Activated CD4-positive, alpha-beta T cell treated with anti-CD3 and anti-CD28 coated beads for 36 hours (primary cell): ENCODE results near the gene MDFIC2. TPM values are rescaled to one million over a fixed set of nuclear protein-coding genes. Genes with fewer than 3 reads are reported as not detected.
"Not testable (repeated sequence)": the region's sequence is repeated elsewhere in the genome, so short reads cannot be mapped to it uniquely, and the experiment has no call there.

Experiments used
- ATAC-seq: fragments of 200-7000 bp; cut with Tn5 transposase; one replicate; pipeline ENCODE4 v1.10.0; 2021; ENCODE audit warnings: mild to moderate bottlenecking, moderate library complexity
- CTCF ChIA-PET: fragments of 350-600 bp; sonication (Branson Sonifier 250); formaldehyde crosslinking; loops from one replicate; lab custom pipeline; 2021; ENCODE audit warnings: antibody characterized with exemption; lab: Charles Lee
- POLR2A ChIA-PET: fragments of 350-600 bp; sonication (Branson Sonifier 250); formaldehyde crosslinking; loops from one replicate; lab custom pipeline; 2021; ENCODE audit warnings: antibody characterized with exemption, inconsistent platforms; lab: Charles Lee
- DNase-seq: peaks from one replicate; pipeline ENCODE4 v3.0.0-alpha.2; 2020
- H3K27ac Mint-ChIP-seq: one replicate; pipeline ENCODE4 v1.8.0; 2021; ENCODE audit warnings: mixed read lengths
- H3K27me3 Mint-ChIP-seq: one replicate; pipeline ENCODE4 v1.8.0; 2021; ENCODE audit warnings: mixed read lengths
- H3K36me3 Mint-ChIP-seq: one replicate; pipeline ENCODE4 v1.8.0; 2021; ENCODE audit warnings: low read depth, mixed read lengths
- H3K4me1 Mint-ChIP-seq: one replicate; pipeline ENCODE4 v1.8.0; 2021; ENCODE audit warnings: mixed read lengths
- H3K4me3 Mint-ChIP-seq: one replicate; pipeline ENCODE4 v1.8.0; 2021; ENCODE audit warnings: mild to moderate bottlenecking, moderate library complexity, mixed read lengths
- H3K9me3 Mint-ChIP-seq: one replicate; pipeline ENCODE4 v1.8.0; 2021; ENCODE audit warnings: low read depth, mixed read lengths
- intact Hi-C, 2 experiments: fragments of 100-400 bp; cut with DNase I in 1 of 2; cut with micrococcal nuclease in 1 of 2; formaldehyde crosslinking; loops; one replicate each; pipeline versions ENCODE4 v1.14.2 to v1.15.1; 2022 to 2024; cut with DNase I, micrococcal nuclease
- total RNA-seq, 2 experiments: library from RNA; stranded (reverse); gene quantifications; one replicate each; pipeline ENCODE4 v1.2.3, GENCODE V29; 2021

MDFIC2 gene
- total RNA-seq, 2 experiments from 2014 or later = not detected

DNA sequence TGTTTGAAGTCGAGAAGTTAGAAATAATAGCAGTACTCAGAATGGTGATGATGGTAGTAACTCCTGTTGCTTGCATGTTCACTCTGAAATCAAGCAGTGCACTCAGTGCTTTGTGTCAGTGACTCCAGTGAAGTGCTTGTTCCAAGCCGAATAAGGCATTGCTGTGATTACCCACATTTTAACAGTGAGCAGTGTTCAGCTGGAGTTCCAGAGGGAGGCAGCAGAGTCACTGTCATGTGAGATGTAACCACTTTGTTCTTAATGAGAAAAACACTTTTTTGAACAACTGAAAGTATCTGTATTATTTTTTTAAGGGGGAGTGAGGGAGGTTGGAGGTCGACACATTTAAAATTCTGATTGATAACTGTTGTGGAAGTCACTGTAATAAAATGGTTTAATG lies 3.7 kb downstream of the MDFIC2 start:
- intact Hi-C loops = no loop called here
- H3K4me3 Mint-ChIP-seq = no peak overlapping the region
- no peaks in the 10 kb centered on the region for H3K36me3 Mint-ChIP-seq
- H3K9me3 Mint-ChIP-seq = no peaks in the 10 kb centered on the region
- H3K27me3 Mint-ChIP-seq = peaks cover 10% of the 10 kb centered on the region
- DNase-seq = peak; percentile 6
- ChIA-PET CTCF (no interaction called here), POLR2A (no interaction called here)
- no peak for ATAC-seq
- no peaks in the 10 kb centered on the region for H3K4me1 Mint-ChIP-seq
- H3K27ac Mint-ChIP-seq = no peak overlapping the region

- Mint-ChIP-seq H3K27ac (no peak overlapping the region), H3K27me3 (peaks cover 10% of the 10 kb centered on the region), H3K4me3 (no peak overlapping the region), H3K36me3 (no peaks in the 10 kb centered on the region), H3K9me3 (no peaks in the 10 kb centered on the region), H3K4me1 (no peaks in the 10 kb centered on the region)
- ChIA-PET POLR2A (no interaction called here), CTCF (interaction anchor here (0.6 kb wide), 1 partner anchor 131 kb away, joined by 3 read pairs; no protein-coding TSS in a partner anchor)
- ATAC-seq (no peak), DNase-seq (no peak)
- intact Hi-C loops = no loop called here
These were observed 5.7 kb downstream of the MDFIC2 start for GRCh38 chr3:70306736-70307135.

DNA sequence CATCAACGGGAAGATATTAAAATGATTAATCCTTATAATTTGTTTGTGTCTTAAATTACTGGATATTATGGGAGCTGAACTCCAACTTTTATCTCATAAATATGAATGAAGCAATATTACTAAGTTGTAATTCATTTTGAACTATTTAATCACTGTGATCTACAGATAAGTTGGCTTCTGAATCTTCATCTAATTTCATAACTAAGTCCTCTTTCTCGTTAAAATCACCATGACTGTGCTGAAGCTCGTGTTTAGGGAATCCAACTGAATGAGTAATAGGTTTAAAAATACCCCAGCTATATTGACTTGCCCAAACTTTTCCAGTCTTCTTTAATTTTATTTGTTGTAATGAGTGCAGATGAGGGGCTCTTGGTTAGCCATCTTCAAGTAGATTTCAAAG lies 14.1 kb downstream of the MDFIC2 start:
- ChIA-PET POLR2A (no interaction called here), CTCF (no interaction called here)
- H3K27me3 Mint-ChIP-seq = peaks cover 5% of the 10 kb centered on the region
- H3K27ac Mint-ChIP-seq = no peak overlapping the region
- ATAC-seq (no peak), DNase-seq (no peak)
- intact Hi-C loops = no loop called here
- H3K4me1 Mint-ChIP-seq = no peaks in the 10 kb centered on the region
- H3K9me3 Mint-ChIP-seq = no peaks in the 10 kb centered on the region
- no peak overlapping the region for H3K4me3 Mint-ChIP-seq
- no peaks in the 10 kb centered on the region for H3K36me3 Mint-ChIP-seq

GRCh38 chr3:70291097-70291482 lies 21.3 kb downstream of the MDFIC2 start:
- no peak for DNase-seq
- H3K27me3 Mint-ChIP-seq = peaks cover 4% of the 10 kb centered on the region
- no peaks in the 10 kb centered on the region for H3K36me3 Mint-ChIP-seq
- H3K4me3 Mint-ChIP-seq = no peak overlapping the region
- CTCF ChIA-PET = no interaction called here
- intact Hi-C loops = no loop called here
- POLR2A ChIA-PET = no interaction called here
- H3K4me1 Mint-ChIP-seq = no peaks in the 10 kb centered on the region
- no peak overlapping the region for H3K27ac Mint-ChIP-seq
- no peaks in the 10 kb centered on the region for H3K9me3 Mint-ChIP-seq
- ATAC-seq = no peak

GRCh38 chr3:70290431-70291096 lies 21.9 kb downstream of the MDFIC2 start:
- H3K4me1 Mint-ChIP-seq, H3K27ac Mint-ChIP-seq, intact Hi-C loops, DNase-seq, H3K36me3 Mint-ChIP-seq, CTCF ChIA-PET, POLR2A ChIA-PET, ATAC-seq, H3K27me3 Mint-ChIP-seq, H3K4me3 Mint-ChIP-seq, H3K9me3 Mint-ChIP-seq: not testable (repeated sequence)

- Mint-ChIP-seq H3K27me3 (peaks cover 2% of the 10 kb centered on the region), H3K36me3 (no peaks in the 10 kb centered on the region), H3K27ac (no peak overlapping the region), H3K9me3 (no peaks in the 10 kb centered on the region), H3K4me3 (no peak overlapping the region), H3K4me1 (no peaks in the 10 kb centered on the region)
- no peak for ATAC-seq
- ChIA-PET CTCF (no interaction called here), POLR2A (no interaction called here)
- DNase-seq = no peak
- intact Hi-C loops = no loop called here
These were observed 30.8 kb downstream of the MDFIC2 start for GRCh38 chr3:70281663-70282062.

- H3K9me3 Mint-ChIP-seq = no peaks in the 10 kb centered on the region
- H3K4me3 Mint-ChIP-seq = no peak overlapping the region
- intact Hi-C loops = no loop called here
These were observed 35.1 kb downstream of the MDFIC2 start for GRCh38 chr3:70277304-70277703.

DNA sequence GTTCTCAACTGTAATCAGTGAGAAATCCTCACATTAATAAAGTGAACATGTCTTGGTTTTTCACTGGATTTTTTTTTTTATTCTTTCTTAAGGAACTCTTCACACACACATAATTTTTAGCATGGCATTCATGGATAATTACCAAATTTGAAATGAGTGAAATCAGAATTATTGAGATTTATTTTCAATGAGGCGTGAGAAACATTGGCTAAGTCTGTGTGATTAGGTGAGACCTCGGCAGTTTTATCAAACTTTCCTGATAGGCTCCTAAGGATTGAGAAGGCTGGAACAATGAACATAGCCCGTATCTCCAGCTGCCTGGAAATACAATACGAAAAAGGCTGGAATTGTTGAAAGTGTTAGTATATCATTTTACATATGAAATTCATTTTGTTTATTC lies 35.5 kb downstream of the MDFIC2 start:
- Mint-ChIP-seq H3K4me3 (no peak overlapping the region), H3K36me3 (no peaks in the 10 kb centered on the region), H3K9me3 (no peaks in the 10 kb centered on the region), H3K27ac (no peak overlapping the region), H3K27me3 (peaks cover 2% of the 10 kb centered on the region), H3K4me1 (no peaks in the 10 kb centered on the region)
- POLR2A ChIA-PET = no interaction called here
- intact Hi-C loops = no loop called here
- CTCF ChIA-PET = no interaction called here
- ATAC-seq = no peak
- DNase-seq = no peak

More at GRCh38 chr3:70277304-70277703, 35.1 kb downstream of the MDFIC2 start:
- peaks cover 2% of the 10 kb centered on the region for H3K27me3 Mint-ChIP-seq
- H3K4me1 Mint-ChIP-seq = no peaks in the 10 kb centered on the region
- ChIA-PET CTCF (no interaction called here), POLR2A (no interaction called here)
- no peak overlapping the region for H3K27ac Mint-ChIP-seq
- no peak for DNase-seq
- no peak for ATAC-seq
- H3K36me3 Mint-ChIP-seq = no peaks in the 10 kb centered on the region

GRCh38 chr3:70273492-70273891 lies 38.9 kb downstream of the MDFIC2 start:
- no peaks in the 10 kb centered on the region for H3K4me1 Mint-ChIP-seq
- no peak overlapping the region for H3K4me3 Mint-ChIP-seq
- intact Hi-C loops = no loop called here

GRCh38 chr3:70272798-70273197 lies 39.6 kb downstream of the MDFIC2 start:
- intact Hi-C loops = no loop called here

More at GRCh38 chr3:70273492-70273891, 38.9 kb downstream of the MDFIC2 start:
- ChIA-PET POLR2A (no interaction called here), CTCF (no interaction called here)
- H3K36me3 Mint-ChIP-seq = no peaks in the 10 kb centered on the region
- H3K27me3 Mint-ChIP-seq = peaks cover 2% of the 10 kb centered on the region
- DNase-seq (no peak), ATAC-seq (no peak)
- no peak overlapping the region for H3K27ac Mint-ChIP-seq
- H3K9me3 Mint-ChIP-seq = no peaks in the 10 kb centered on the region

DNA sequence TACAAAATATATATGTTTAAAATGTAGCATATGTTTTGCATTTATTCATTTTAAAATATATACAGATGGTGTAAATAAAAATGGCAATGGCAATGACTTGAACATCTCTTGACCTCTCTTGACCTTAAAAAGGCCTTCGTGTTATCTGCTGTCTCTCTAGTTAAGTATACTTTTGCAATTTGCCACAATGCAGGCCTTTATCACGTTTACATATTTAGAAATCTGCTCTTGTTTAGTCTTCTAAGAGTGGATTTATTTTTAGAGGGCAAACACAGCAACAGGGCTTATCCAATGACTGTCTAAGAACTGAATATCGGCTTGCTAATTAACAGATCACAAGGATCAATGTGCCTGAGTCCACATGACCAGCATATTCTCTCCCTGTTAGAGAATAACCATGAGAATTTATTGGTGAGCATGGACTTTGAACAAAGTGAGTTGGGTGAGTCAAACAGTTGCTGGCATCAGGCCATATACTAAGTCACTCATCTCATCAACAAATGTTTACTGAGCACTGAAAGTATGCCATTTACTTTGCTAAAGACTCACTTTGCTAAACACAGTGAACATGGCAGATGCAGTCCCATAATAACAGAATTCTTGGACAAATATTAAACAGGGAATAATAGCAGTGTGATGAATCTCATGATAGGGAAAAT lies 48.2 kb downstream of the MDFIC2 start:
- no peaks in the 10 kb centered on the region for H3K4me1 Mint-ChIP-seq
- intact Hi-C loops = no loop called here

More at GRCh38 chr3:70272798-70273197, 39.6 kb downstream of the MDFIC2 start:
- Mint-ChIP-seq H3K36me3 (no peaks in the 10 kb centered on the region), H3K4me1 (no peaks in the 10 kb centered on the region), H3K27me3 (peaks cover 2% of the 10 kb centered on the region), H3K9me3 (no peaks in the 10 kb centered on the region), H3K4me3 (no peak overlapping the region), H3K27ac (no peak overlapping the region)
- ChIA-PET POLR2A (no interaction called here), CTCF (no interaction called here)
- no peak for DNase-seq
- no peak for ATAC-seq

DNA sequence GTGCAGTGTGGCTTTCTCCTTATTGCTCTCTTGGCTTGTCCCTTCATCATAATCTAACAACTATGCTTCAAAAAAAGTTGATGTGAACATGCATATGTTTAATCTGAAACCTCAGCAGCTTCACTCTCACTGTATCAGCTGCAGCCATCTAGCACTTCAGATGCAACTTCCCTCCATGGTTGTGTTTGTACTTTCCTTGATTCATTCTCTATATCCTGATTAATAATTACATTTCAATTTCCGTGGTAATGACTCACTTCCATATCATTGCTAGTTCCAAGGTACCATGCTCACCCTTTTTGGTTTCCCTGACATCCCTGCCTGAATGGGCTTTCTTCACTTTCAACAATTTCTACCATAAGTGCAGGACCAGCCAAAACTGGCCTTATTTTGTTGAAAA lies 51.2 kb downstream of the MDFIC2 start:
- POLR2A ChIA-PET = no interaction called here
- ATAC-seq (no peak), DNase-seq (no peak)
- CTCF ChIA-PET = no interaction called here
- Mint-ChIP-seq H3K36me3 (no peaks in the 10 kb centered on the region), H3K27ac (peak overlapping the region; percentile 7), H3K9me3 (no peaks in the 10 kb centered on the region), H3K4me1 (no peaks in the 10 kb centered on the region), H3K4me3 (no peak overlapping the region), H3K27me3 (peaks cover 3% of the 10 kb centered on the region)
- intact Hi-C loops = no loop called here

More for the DNA sequence above, 48.2 kb downstream of the MDFIC2 start:
- Mint-ChIP-seq H3K36me3 (no peaks in the 10 kb centered on the region), H3K27ac (no peak overlapping the region), H3K4me3 (no peak overlapping the region), H3K27me3 (no peaks in the 10 kb centered on the region), H3K9me3 (no peaks in the 10 kb centered on the region)
- CTCF ChIA-PET = no interaction called here
- POLR2A ChIA-PET = no interaction called here
- ATAC-seq = no peak
- no peak for DNase-seq
